HG03135 (cell line): ENCODE results near the gene B9D2.
"Not testable (repeated sequence)": the region's sequence is repeated elsewhere in the genome, so short reads cannot be mapped to it uniquely, and the experiment has no call there.

Experiments used
- ATAC-seq: cut with Tn5 transposase; IDR thresholded peaks from one replicate; pipeline ENCODE4 v1.9.1; 2021; ENCODE audit warnings: mild to moderate bottlenecking, moderate library complexity; ENCODE audit not compliant: unreplicated experiment

The B9D2 gene

GRCh38 chr19:41356984-41357739, 6.8 kb downstream of the B9D2 start:
- no peak for ATAC-seq

- no peak for ATAC-seq
These were observed 8.1 kb downstream of the B9D2 start for GRCh38 chr19:41355802-41356201.

GRCh38 chr19:41355035-41355434, 8.9 kb downstream of the B9D2 start:
- ATAC-seq = no peak

- no peak for ATAC-seq
These were observed 9.5 kb downstream of the B9D2 start for GRCh38 chr19:41354343-41354953.

GRCh38 chr19:41353466-41354342, 10.2 kb downstream of the B9D2 start, which contains the start of gene TGFB1:
Gene TGFB1 (minus strand): TSS chr19:41353922. CDS start chr19:41353044, 878 bp downstream.
- peak; percentile 43 for ATAC-seq

GRCh38 chr19:41352609-41353465, 11.1 kb downstream of the B9D2 start:
- no peak for ATAC-seq

- ATAC-seq = no peak
These were observed 11.7 kb downstream of the B9D2 start for GRCh38 chr19:41352279-41352608.

GRCh38 chr19:41351339-41352245, 12.4 kb downstream of the B9D2 start:
- no peak for ATAC-seq

- no peak for ATAC-seq
These were observed 13.1 kb downstream of the B9D2 start for GRCh38 chr19:41350735-41351338.

GRCh38 chr19:41346916-41347315, 17.0 kb downstream of the B9D2 start:
- ATAC-seq = not testable (repeated sequence)

GRCh38 chr19:41344162-41344561, 19.8 kb downstream of the B9D2 start:
- ATAC-seq = no peak

- ATAC-seq = no peak
These were observed 22.1 kb downstream of the B9D2 start for GRCh38 chr19:41341669-41342490.

- no peak for ATAC-seq
These were observed 24.0 kb downstream of the B9D2 start for GRCh38 chr19:41339936-41340335.

GRCh38 chr19:41335467-41335866, 28.5 kb downstream of the B9D2 start:
- no peak for ATAC-seq

GRCh38 chr19:41334793-41335192, 29.2 kb downstream of the B9D2 start:
- no peak for ATAC-seq

- no peak for ATAC-seq
These were observed 31.5 kb downstream of the B9D2 start for GRCh38 chr19:41332468-41332867.

GRCh38 chr19:41332000-41332399, 31.9 kb downstream of the B9D2 start:
- no peak for ATAC-seq

- ATAC-seq = no peak
These were observed 32.8 kb downstream of the B9D2 start for GRCh38 chr19:41330946-41331678.
